IMR-90 (cell line): ENCODE measurements around the gene LDLRAD3. TPM values are rescaled to one million over a fixed set of nuclear protein-coding genes. Genes with fewer than 3 reads are reported as not detected.

Source experiments
- ATAC-seq: fragments of 200-7000 bp; cut with Tn5 transposase; 2 replicates; pipeline ENCODE4 v1.9.1; 2020; ENCODE audit warnings: low read depth, mild to moderate bottlenecking, moderate library complexity
- BruUV-seq: library from RNA; stranded (reverse); fragments of 400-500 nt; replicated peaks from 2 replicates; lab custom pipeline; 2021; lab: Mats Ljungman, UMichigan
- CTCF ChIA-PET: fragments of 300-600 bp; formaldehyde crosslinking; extraction: SDS; loops from one replicate; lab custom pipeline; 2021; ENCODE audit warnings: antibody characterized with exemption; lab: Yijun Ruan, JAX
- POLR2A ChIA-PET: fragments of 300-600 bp; sonication (Branson Sonifier 250); formaldehyde crosslinking; loops from one replicate; lab custom pipeline; 2022; ENCODE audit warnings: antibody characterized with exemption; ENCODE audit not compliant: unreplicated experiment; lab: Charles Lee
- DNase-seq: peaks from one replicate; pipeline ENCODE4 v3.0.0; 2013
- H2AFZ ChIP-seq: replicated peaks from 2 replicates; pipeline ENCODE3; 2013; ENCODE audit warnings: low read length, mild to moderate bottlenecking; ENCODE audit not compliant: poor library complexity
- H2AK5ac ChIP-seq: 2 replicates; pipeline ENCODE4 v1.6.1; 2013; ENCODE audit warnings: low read depth, low read length, inconsistent platforms
- H2AK9ac ChIP-seq: replicated peaks from 2 replicates; pipeline ENCODE3; 2013; ENCODE audit warnings: mild to moderate bottlenecking, low read depth, low read length, moderate library complexity; ENCODE audit not compliant: poor library complexity
- H2BK120ac ChIP-seq: 2 replicates; pipeline ENCODE4 v1.6.1; 2013; ENCODE audit warnings: low read depth, low read length, inconsistent platforms
- H2BK15ac ChIP-seq: 3 replicates; pipeline ENCODE4 v1.6.1; 2013; ENCODE audit warnings: low read depth, low read length, inconsistent platforms
- H2BK20ac ChIP-seq: 2 replicates; pipeline ENCODE4 v1.6.1; 2013; ENCODE audit warnings: low read depth, mild to moderate bottlenecking, inconsistent platforms, low read length, moderate library complexity
- H2BK5ac ChIP-seq: 2 replicates; pipeline ENCODE4 v1.6.1; 2013; ENCODE audit warnings: mild to moderate bottlenecking, low read depth, low read length, inconsistent platforms; ENCODE audit not compliant: poor library complexity, severe bottlenecking
- H3K14ac ChIP-seq: replicated peaks from 2 replicates; pipeline ENCODE4 v1.6.1; 2013; ENCODE audit warnings: low read depth, low read length, inconsistent platforms
- H3K18ac ChIP-seq: 2 replicates; pipeline ENCODE4 v1.6.1; 2013; ENCODE audit warnings: low read depth, low read length, control low read depth
- H3K23ac ChIP-seq: 2 replicates; pipeline ENCODE4 v1.6.1; 2013; ENCODE audit warnings: low read depth, low read length, inconsistent platforms
- H3K27ac ChIP-seq: 2 replicates; pipeline ENCODE4 v1.5.1; 2013; ENCODE audit warnings: mild to moderate bottlenecking, control low read depth, low read length; ENCODE audit not compliant: insufficient read depth
- H3K27me3 ChIP-seq: 2 replicates; pipeline ENCODE4 v1.6.1; 2013; ENCODE audit warnings: low read length; ENCODE audit not compliant: control insufficient read depth, insufficient read depth
- H3K36me3 ChIP-seq: 2 replicates; pipeline ENCODE4 v1.6.1; 2013; ENCODE audit warnings: low read length, mixed read lengths; ENCODE audit not compliant: control insufficient read depth, insufficient read depth
- H3K4ac ChIP-seq: 2 replicates; pipeline ENCODE4 v1.6.1; 2013; ENCODE audit warnings: low read depth, low read length, inconsistent platforms
- H3K4me1 ChIP-seq: 2 replicates; pipeline ENCODE4 v1.6.1; 2013; ENCODE audit warnings: low read length, mixed read lengths; ENCODE audit not compliant: control insufficient read depth, insufficient read depth
- H3K4me2 ChIP-seq: 2 replicates; pipeline ENCODE4 v1.6.1; 2013; ENCODE audit warnings: low read depth, mild to moderate bottlenecking, control low read depth, low read length, moderate library complexity
- H3K4me3 ChIP-seq: 2 replicates; pipeline ENCODE4 v1.5.1; 2013; ENCODE audit warnings: low read depth, mild to moderate bottlenecking, control low read depth, low read length, moderate library complexity; ENCODE audit not compliant: insufficient read depth
- H3K56ac ChIP-seq: 2 replicates; pipeline ENCODE4 v1.6.1; 2013; ENCODE audit warnings: low read length, inconsistent platforms; ENCODE audit not compliant: insufficient read depth; ENCODE audit errors: extremely low read depth
- H3K79me1 ChIP-seq, 2 experiments: 2 replicates each; pipeline ENCODE4 v1.6.1; 2013; ENCODE audit warnings: low read length in 2 of 2, inconsistent platforms in 1 of 2, low read depth in 1 of 2
- H3K9ac ChIP-seq: 2 replicates; pipeline ENCODE4 v1.6.1; 2013; ENCODE audit warnings: low read depth, low read length, control low read depth
- H3K9me1 ChIP-seq: 2 replicates; pipeline ENCODE4 v1.6.1; 2013; ENCODE audit warnings: low read length, inconsistent platforms; ENCODE audit not compliant: insufficient read depth
- H3K9me3 ChIP-seq: 2 replicates; pipeline ENCODE4 v1.6.1; 2013; ENCODE audit warnings: low read length; ENCODE audit not compliant: control insufficient read depth, insufficient read depth
- H4K20me1 ChIP-seq: 2 replicates; pipeline ENCODE4 v1.6.1; 2013; ENCODE audit warnings: low read length, inconsistent platforms; ENCODE audit not compliant: insufficient read depth
- H4K5ac ChIP-seq: 2 replicates; pipeline ENCODE4 v1.6.1; 2013; ENCODE audit warnings: mild to moderate bottlenecking, low read depth, low read length, control low read depth
- H4K8ac ChIP-seq, 2 experiments: 2 replicates each; pipeline ENCODE4 v1.6.1; 2013; ENCODE audit warnings: low read depth in 2 of 2, low read length in 2 of 2, control low read depth in 1 of 2, inconsistent platforms in 1 of 2
- H4K91ac ChIP-seq: 2 replicates; pipeline ENCODE4 v1.6.1; 2013; ENCODE audit warnings: low read depth, low read length, inconsistent platforms; ENCODE audit not compliant: insufficient read depth
- CEBPB ChIP-seq: IDR thresholded peaks from 2 replicates; pipeline ENCODE4 v1.6.1; 2012; ENCODE audit warnings: low read depth, low read length, improper control_type of control experiment
- CHD1 ChIP-seq: IDR thresholded peaks from 2 replicates; pipeline ENCODE4 v1.6.1; 2012; ENCODE audit warnings: low read depth, low read length, improper control_type of control experiment
- CTCF ChIP-seq: conservative IDR thresholded peaks from 2 replicates; pipeline ENCODE4 v1.5.1; 2012; ENCODE audit warnings: mild to moderate bottlenecking, low read depth, low read length, improper control_type of control experiment
- FOS ChIP-seq: fragments of 150-350 bp; IDR thresholded peaks from 2 replicates; pipeline ENCODE4 v1.6.1; 2016; ENCODE audit warnings: low read depth, low read length
- MAFK ChIP-seq: IDR thresholded peaks from 2 replicates; pipeline ENCODE4 v1.6.1; 2012; ENCODE audit warnings: low read depth, low read length, improper control_type of control experiment
- RCOR1 ChIP-seq: IDR thresholded peaks from 2 replicates; pipeline ENCODE4 v1.6.1; 2012; ENCODE audit warnings: mild to moderate bottlenecking, low read length, improper control_type of control experiment; ENCODE audit not compliant: insufficient replicate concordance
- WGBS, 2 experiments: methylation state at CpG; one replicate each; pipeline versions ENCODE4 v1.1.5 to v1.1.7; 2013; ENCODE audit warnings: missing lambda C conversion rate in 2 of 2; ENCODE audit not compliant: insufficient read length in 1 of 2; ENCODE audit errors: extremely low coverage in 2 of 2; 5-methylcytosine and 5-hydroxymethylcytosine counted together
- dilution Hi-C: fragments of 300-500 bp; cut with HindIII; formaldehyde crosslinking; loops from one replicate; pipeline ENCODE4 v1.14.3; 2018; ENCODE audit warnings: low sequenced_read_pairs; ENCODE audit not compliant: unreplicated experiment
- in situ Hi-C: fragments of 300-500 bp; cut with MboI; formaldehyde crosslinking; loops from 3 replicates; pipeline ENCODE4 v1.14.3; 2019; ENCODE audit warnings: low sequenced_read_pairs, inconsistent platforms, mixed read lengths
- intact Hi-C: fragments of 100-400 bp; cut with micrococcal nuclease; formaldehyde crosslinking; loops from 2 replicates; pipeline ENCODE4 v1.10.0; 2022
- polyA plus RNA-seq, 3 experiments: library from polyadenylated mRNA; depleted of rRNA; stranded (reverse); fragments of >200 nt; gene quantifications; 2 replicates each; pipeline ENCODE4 v1.2.3, GENCODE V29; 2012; ENCODE audit warnings: low replicate concordance in 1 of 3
- total RNA-seq: library from RNA; depleted of rRNA; stranded (reverse); fragments of >200 nt; gene quantifications from 2 replicates; pipeline ENCODE4 v1.2.3, GENCODE V29; 2012

Gene LDLRAD3
- total and polyA plus RNA-seq, 2 of the 4 experiments (the other 2 are of a cell fraction) = 2.7 to 6.4 TPM

GRCh38 chr11:35918716-35919115 lies 25.1 kb upstream of the LDLRAD3 start:
- TF ChIP-seq CHD1 (no peak), CTCF (no peak), FOS (no peak), MAFK (no peak), RCOR1 (no peak), CEBPB (no peak)
- Histone ChIP-seq H4K8ac (no peak overlapping the region), H2BK20ac (no peak overlapping the region), H3K4me3 (no peak overlapping the region), H3K23ac (no peak overlapping the region), H3K4me2 (no peak overlapping the region), H3K9me1 (no peaks in the 10 kb centered on the region), H3K27ac (no peak overlapping the region), H3K27me3 (peaks cover 17% of the 10 kb centered on the region), H3K18ac (no peak overlapping the region), H3K4me1 (no peaks in the 10 kb centered on the region), H2AK5ac (no peak overlapping the region), H3K56ac (no peak overlapping the region), H3K9me3 (no peaks in the 10 kb centered on the region), H2BK15ac (no peak overlapping the region), H4K5ac (no peak overlapping the region), H2BK5ac (no peak overlapping the region), H4K20me1 (no peaks in the 10 kb centered on the region), H4K91ac (no peak overlapping the region), H3K4ac (no peak overlapping the region), H3K79me1 (no peaks in the 10 kb centered on the region), H3K14ac (no peak overlapping the region), H3K36me3 (no peaks in the 10 kb centered on the region), H2AFZ (no peak overlapping the region), H3K9ac (no peak overlapping the region), H2BK120ac (no peak overlapping the region), H2AK9ac (no peak overlapping the region)
- DNase-seq (no peak), ATAC-seq (no peak)
- ChIA-PET POLR2A (no interaction called here), CTCF (no interaction called here)
- intact Hi-C loops = no loop called here
- in situ Hi-C loops = no loop called here
- no TSS peak for BruUV-seq
- no CpG with 5 or more reads among the region's 2 CpGs for WGBS, 2 experiments
- dilution Hi-C loops = no loop called here
